GM18502 (cell line): ENCODE data around the gene RSBN1.

Source experiments
- ATAC-seq: cut with Tn5 transposase; IDR thresholded peaks from one replicate; pipeline ENCODE4 v1.9.1; 2021; ENCODE audit warnings: mild to moderate bottlenecking; ENCODE audit not compliant: unreplicated experiment, poor library complexity

Gene RSBN1

DNA sequence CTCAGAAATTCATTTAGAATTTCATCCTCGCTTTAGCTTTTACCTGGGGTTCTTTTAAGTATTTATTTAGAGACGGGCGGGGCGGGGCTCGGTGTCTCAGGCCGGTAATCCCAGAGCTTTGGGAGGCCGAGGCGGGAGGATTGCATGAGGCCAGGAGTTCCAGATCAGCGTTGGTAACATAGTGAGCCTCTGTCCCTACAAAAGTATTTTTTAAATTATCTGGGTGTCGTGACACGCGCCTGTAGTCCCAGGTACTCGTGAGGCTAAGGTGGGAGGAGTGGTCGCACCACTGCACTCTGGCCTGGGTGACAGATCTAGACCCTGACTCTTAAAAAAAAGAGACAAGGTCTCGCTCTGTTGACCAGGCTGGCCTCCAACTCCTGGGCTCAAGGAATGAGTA, 942 bp upstream of the RSBN1 start:
- no peak for ATAC-seq

DNA sequence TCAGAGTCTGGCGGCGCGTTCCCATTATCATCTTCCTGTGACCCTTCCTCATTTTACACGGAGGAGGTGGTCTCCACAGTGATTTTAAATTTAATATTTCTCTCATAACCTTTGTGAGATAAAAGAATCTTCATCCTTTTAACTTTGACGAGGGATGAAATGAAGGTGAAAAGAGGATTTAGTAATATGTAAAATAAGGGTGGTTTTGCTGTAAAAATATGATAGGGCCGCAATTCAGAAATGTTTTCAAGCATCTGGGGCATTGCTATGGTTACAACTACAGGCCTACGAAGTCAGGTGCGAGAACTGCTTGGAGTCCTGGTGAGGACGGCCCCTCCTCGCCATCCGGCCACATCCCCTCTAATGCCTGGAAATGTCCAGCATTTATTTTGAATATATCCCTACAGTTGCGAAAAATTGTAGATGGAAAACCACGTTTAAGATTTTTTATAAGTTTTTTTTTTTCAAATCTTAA, 422 bp upstream of the RSBN1 start:
- ATAC-seq, result no peak

DNA sequence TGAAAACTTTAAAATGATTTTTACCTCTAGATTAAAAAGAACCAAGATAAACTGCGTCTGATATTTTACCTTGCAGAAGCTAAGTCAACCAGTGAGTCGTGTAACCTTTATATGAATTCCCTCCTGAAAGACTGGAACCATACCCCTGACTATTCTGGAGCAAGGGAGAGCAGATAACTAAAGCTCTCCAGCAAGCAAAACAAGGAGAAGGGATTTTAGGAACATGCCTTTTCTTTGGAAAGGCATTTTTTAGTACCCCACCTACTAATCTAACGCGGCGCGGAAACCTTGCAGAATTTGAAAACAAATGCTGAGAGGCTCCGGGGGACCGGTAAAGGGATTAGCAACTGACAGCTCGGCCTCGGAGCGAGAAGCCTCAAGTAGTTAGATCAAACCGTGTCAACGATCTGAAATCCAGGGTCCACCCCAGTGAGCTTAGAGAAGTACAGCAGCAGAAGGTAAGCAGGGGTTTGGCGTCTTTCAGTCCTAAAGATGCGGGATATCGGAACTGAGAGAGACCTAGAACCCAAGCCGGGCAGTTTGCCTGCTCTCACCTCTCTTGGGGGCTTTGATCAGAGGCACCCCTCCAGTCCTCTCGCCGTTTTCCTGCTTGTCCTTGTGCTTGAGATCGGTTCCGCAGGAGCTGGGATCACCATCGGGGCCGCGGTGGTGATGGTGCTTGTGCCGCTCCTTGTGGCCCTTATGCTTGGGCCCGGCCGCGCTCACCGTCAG, 954 bp downstream of the RSBN1 start:
- ATAC-seq, result peak; percentile 30

DNA sequence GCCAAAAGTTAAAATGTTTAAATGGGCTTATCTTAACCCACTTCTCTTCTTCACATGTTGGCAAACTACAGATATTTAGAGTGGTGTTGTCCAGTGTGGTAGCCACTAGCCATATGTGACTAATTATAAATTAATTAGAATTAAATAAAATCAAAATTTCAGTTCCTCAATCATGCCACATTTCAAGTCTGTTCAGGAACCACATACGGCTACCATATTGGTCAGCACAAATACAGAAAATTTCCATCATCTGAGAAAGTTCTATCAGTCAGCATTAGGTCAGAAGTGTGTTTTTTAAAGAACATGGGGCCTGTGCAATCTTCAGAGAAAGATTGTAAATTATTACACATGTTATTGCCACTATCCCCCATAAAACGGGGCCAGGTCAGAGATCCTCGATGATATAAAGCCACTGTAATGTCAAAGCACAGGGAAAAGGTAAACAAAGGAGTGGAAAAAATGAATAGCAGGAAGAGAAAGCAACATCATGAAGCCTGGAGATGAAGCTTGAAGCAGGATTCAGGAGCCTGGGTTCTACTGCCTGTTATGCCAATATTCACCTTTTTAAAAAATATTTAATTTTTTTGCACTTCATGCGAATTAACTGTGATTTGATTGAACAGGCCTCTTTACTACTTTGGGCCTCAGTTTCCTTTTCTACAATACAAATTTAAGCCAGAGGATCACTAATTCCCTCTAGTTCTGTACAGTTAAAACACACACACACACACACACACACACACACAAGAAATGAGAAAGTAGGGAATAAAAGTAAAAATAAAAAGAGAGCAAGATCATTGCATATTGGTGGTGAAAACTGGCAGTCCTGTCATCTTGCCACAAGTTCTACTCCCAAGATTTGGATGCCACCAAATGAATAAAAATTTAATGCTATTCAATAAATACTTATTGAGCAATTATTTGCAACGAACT, 2.3 kb downstream of the RSBN1 start:
- no peak for ATAC-seq

DNA sequence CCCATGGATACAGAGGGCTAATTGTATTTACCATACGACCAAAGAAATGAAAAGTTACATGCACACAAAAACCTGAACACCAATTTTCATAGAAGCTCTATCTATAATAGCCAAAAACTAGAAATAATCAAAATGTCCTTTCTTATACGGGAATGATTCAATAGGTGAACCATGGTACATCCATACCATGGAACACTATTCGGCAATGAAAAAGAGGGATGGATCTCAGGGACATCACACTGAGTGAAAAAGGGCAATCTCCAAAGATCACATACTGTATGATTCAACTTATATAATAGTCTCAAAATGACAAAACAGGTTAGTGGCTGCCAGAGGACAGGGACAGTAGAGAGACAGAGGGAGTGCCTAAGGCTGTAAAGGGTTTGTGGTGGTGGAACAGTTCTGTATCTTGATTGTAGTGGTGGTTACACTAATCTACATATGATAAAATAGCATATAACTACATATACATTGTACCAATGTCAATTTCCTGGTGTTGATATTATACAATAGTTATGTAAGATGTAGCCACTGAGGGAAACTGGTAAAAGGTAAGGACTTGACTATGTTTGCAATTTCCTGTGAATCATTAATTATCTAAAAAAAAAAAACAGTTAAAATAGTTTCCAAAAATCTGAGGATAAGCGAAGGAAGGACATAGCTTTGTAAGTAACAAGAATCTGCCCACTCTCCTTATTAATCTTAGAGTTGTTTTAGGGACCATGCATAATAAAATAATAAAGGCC, 3.7 kb downstream of the RSBN1 start:
- no peak for ATAC-seq

DNA sequence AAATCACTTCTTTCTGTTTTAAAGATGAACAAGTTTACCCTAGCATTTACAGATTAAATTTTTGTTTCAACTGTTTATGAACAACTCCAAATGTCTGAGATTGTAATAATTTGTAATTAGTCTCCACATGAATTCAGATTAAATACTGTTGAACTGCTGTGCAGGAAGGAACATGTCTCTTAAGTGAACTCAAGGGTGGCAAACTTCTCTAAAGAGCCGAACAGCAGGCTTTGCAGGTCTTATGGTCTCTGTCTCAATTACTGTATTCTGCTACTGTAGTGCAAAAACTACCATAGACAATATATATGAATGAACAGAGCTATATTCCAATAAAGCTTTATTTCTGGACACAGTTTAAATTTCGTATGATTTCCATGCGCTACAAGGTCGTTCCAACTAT, 6.6 kb downstream of the RSBN1 start:
- ATAC-seq, result no peak

DNA sequence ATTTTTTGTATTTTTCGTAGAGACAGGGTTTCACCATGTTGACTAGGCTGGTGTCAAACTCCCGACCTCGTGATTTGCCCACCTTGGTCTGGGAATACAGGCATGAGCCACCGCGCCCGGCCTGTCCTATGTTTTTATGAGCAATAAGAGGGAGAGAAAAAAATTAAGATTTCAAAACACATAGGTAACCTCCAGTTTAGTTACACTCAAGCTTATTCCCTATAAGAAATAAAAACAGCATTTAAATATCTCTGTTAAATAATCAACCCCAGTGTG, 7.1 kb downstream of the RSBN1 start:
- no peak for ATAC-seq

DNA sequence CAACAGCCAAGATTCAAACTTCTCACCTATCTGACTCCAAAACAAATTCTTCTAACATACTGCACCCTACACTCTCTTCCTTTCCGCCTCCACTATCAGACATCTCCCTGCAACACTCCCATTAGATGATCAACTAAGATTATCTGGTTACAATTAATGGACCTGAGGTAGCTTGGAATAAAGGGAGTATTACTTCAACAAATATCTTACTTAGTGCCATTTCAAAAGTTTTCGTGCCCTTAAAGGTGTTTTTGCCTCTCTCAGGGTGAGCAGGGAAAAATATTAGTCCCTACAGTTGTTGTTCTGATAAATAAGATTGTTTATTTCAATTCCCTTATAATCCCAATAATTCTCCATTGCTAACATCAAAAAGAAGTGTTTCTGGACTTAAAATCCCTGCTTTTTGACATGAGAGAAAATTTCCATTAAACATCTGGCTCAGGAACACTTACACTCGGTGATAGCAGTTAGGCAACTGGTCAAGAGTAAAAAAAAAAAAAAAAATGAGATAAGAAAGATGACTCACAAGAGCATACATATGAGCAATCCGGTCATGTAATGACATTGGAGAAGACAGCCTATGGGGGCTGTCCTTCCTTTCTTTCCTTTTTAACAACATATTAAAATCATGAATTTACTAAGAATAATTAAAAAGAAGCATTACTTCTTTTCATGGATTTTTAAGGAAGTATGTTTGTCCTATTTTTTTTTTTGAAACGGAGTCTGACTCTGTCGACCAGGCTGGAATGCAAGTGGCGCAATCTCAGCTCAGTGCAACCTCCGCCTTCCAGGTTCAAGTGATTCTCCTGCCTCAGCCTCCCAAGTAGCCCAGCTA, 7.6 kb downstream of the RSBN1 start:
- no peak for ATAC-seq

DNA sequence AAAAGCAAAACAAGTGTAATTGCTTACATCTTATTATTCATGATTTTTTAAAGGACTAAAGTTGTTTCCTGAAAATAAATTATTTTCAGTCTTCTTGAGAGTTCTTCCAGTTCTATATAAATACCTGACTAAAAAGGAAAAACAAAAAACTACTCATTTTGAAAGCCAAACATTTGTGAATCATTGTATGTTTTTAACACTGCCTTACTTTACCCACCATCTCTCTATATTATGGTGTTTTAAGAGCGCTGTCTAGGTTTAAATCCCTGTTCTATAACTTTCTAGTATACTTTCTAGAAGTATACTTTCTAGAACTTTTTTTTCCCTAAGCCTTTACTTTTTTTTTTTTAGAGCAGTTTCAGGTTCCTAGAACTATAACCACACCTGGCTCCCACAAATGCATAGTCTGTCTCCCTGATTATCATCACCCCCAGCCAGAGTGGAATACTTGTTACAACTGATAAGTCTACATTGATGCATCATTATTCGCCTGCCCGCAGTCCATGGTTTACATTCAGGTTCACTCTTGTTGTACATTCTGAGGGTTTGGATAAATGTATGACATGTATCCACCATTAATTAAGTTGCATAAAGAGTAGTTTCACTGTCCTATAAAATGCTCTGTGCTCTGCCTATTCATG, 9.8 kb downstream of the RSBN1 start:
- no peak for ATAC-seq

DNA sequence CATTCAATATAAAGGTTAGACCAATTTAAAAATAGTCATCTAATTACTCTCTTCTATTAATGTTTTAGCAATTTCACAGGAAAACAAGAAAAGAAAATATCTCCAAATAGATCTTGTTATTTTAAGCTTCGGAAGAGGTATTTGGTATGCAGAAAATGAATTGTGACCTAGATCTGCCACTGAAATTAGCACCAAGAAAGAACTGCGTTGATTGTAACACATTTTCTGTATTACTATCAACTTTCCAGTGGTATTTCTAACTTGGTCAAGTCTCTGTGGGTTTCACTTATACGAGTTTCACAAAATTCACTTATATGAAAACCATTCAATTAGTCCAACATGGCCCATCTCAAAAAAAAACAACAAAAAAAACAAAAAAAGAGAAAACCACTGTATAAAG, 11.8 kb downstream of the RSBN1 start:
- ATAC-seq, result no peak

DNA sequence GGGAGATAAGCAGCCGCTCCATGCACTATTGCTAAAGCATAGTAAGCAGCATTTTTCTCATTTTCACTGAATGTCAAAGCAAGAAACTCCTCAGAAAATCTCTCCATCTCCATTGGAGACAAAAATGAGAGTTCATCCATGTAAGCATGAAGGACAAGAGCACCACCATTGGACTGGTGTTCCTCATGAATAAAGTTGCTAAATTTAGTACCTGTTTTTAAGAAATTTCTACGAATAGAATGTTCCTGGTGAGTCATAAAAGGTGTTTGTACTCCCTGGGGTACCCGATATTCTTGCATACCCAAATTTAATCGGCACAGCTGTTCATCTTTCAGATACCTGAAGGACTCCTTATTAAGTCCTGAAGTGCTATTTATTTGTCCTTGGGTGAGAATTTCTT, 14.8 kb downstream of the RSBN1 start:
- ATAC-seq, result no peak

DNA sequence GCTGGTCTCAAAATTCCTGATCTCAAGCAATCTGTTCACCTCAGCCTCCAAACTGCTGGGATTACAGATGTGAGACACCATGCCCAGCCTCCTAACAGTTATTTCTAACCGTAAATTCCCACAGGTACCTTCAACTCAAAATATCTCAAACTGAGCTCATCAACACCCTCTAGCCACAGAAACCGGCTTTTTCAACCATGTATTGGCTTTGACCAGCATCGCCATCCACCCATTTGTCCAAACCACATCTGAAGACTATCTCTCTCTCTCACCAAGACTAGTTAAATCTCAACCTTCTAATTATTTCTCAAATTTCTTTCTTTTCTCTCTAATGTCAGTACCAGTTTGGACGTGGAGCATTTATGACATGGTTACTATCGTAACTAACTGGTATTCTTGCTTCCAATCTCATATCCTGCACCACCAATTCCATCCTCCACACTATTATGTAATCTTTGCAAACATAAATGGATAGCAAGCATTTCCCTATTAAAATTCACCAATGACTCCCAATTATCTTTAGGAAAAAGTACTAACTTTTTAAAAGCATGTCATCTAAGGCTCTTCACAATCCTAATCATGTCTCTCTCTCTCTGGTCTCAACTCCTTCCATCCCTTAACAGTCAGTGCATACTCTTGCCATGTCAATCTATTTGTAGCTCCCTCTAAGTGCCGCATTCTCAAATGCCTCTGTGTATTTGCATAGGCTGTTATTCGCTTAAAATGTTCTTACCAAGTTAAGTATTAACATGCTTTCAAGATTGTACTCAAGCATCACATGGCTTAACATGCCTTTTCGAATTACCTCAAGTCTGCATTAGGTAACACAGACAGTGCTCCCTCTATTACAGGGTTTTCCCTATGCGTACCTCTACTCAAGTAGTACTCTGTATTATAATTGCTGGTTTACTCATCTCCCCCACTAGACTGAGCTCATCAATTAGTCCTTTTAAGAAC, 18.1 kb downstream of the RSBN1 start:
- no peak for ATAC-seq

DNA sequence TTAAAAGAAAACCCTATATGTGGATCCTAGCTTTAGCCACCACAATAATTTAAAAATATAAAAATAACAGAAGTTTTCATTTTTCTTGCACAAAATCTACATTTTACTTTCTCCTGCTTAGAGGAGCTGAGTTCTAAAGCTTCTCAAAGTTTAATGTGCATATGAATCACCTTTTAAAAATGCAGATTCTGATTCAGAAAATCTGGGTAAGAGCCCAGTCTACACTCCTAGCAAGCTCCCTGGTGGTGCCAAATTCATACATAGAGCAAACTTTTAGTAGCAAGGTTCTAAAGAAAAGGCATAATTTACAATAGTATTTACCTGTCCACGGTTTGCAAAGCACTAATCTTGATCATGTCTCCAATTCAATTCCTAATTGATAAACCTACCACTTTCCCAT, 19.3 kb downstream of the RSBN1 start:
- no peak for ATAC-seq

DNA sequence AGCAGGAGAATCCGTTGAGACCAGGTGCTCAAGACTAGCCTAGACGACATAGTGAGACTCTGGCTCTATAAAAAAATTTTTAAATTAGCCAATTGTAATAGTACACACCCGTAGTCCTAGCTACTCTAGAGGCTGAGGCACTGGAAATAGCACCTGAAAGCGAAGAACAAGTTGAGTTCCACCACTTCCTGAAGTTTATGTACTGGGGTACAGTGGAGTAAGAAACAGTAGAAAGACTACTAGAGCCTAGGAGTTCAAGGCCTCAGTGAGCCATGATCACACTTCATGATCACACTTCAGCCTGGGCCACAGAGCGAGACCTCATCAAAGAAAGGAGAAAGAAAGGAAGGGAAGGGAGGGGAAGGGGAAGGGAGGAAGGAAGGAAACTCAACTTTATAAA, 19.8 kb downstream of the RSBN1 start:
- no peak for ATAC-seq

DNA sequence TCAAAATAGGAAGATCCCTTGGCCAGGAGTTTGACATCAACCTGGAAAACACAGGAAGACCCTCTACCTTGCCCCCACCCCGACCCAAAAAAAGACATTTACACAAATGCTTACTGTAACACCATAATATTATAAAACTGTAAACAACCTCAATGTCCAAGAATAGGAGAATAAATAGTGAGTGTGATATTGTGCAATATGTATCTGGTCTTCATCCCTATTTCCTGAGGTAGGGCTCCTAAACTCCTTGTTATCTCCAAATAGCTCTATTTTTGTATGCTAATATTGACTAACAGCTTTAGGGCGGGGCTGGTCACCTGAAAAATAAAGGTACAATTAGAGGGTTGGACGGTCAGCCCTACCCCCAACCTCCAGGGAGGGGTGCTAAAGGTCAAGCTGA, 23.5 kb downstream of the RSBN1 start:
- ATAC-seq, result no peak

DNA sequence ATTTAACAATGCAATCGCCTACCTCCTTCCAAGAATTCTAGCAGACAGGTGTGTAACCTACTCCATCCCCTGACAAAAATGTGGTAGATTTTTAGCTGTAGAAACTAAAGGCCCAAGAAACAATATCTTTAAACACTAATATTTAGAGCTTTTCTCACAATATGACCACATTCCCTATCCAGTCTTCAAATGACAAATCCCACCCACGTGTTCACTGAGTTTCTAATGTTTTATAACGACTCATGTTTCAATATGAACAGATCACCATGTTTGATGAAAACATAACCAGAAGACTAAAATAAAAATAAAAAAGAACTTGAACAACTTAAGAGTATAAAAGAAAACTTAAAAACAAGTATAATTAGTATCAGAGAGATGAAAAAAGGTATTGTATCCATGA, 24.6 kb downstream of the RSBN1 start:
- ATAC-seq, result no peak

DNA sequence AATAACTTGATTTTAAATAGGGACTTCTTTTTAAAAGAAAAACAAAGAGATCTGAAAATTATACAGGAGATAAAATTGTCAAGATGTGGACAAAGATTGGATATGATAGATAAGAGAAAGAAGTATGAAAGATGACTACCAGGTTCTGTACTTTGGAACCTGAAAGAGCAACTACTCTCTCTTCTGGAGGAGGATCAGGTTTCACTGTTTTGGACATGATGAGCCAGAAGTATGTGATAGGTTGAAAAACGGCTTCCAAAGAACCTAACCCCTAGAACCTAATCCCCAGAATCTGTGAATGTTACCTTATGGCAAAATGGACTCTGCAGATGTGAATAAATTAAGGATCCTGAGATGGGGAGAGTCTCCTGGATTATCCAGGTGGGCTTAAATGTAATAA, 26.2 kb downstream of the RSBN1 start:
- no peak for ATAC-seq

DNA sequence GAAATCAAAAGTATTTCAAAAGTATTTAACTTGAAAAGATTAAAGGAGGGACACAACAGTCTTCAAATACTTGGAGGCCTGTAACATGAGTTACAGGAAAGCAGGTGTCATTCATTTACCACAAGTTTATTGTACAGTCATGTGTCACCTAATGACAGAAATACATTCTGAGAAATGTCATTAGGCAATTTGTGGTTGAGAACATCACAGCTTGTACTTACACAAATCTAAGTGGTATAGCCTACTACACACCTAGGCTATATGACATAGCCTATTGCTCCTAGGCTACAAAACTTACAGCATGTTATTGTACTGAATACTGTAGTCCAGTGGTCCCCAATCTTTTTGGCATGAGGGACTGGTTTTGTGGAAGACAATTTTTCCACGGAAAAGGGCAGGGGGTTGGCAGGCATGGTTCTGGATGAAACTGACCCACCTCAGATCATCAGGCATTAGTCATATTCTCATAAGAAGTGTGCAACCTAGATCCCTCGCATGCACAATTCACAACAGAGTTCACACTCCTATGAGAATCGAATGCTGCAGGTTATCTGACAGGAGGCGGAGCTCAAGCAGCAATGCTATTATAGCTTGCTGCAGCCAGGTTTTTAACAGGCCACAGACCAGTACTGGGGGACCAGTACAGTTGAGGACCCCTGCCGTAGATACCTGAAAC, 28.0 kb downstream of the RSBN1 start:
- peak; percentile 80 for ATAC-seq
